Thoracic aorta (tissue), 2 donors: ENCODE measurements around the gene RFX7. TPM values are rescaled to one million over a fixed set of nuclear protein-coding genes. Genes with fewer than 3 reads are reported as not detected.

Experiments
- ATAC-seq: fragments of 150-250 bp; one replicate; pipeline ENCODE4 v1.8.0; 2017; ENCODE audit warnings: low read depth; ENCODE audit not compliant: insufficient number of reproducible peaks, low FRiP score
- DNase-seq: peaks from one replicate; pipeline ENCODE4 v3.0.0-alpha.2; 2020; ENCODE audit warnings: low spot score
- H3K27ac ChIP-seq, 2 donors: fragments of 200-600 bp; sonication (generic); 1 replicate in 1 of 2; 2 replicates in 1 of 2; pipeline ENCODE4 v1.5.1; 2016; ENCODE audit warnings: mild to moderate bottlenecking in 2 of 2, moderate library complexity in 2 of 2
- H3K27me3 ChIP-seq: fragments of 200-600 bp; sonication (generic); replicated peaks from 2 replicates; pipeline ENCODE4 v1.6.0; 2016; ENCODE audit warnings: mild to moderate bottlenecking; ENCODE audit not compliant: insufficient read depth
- H3K36me3 ChIP-seq: fragments of 200-600 bp; sonication (generic); one replicate; pipeline ENCODE4 v1.5.1; 2016
- H3K4me1 ChIP-seq, 2 donors: fragments of 200-600 bp; sonication (generic); 1 replicate in 1 of 2; 2 replicates in 1 of 2; pipeline versions ENCODE4 v1.5.1 to v1.6.0; 2016; ENCODE audit warnings: low read depth in 2 of 2, mild to moderate bottlenecking in 1 of 2; ENCODE audit not compliant: control insufficient read depth in 1 of 2
- H3K4me3 ChIP-seq: fragments of 200-600 bp; sonication (generic); 2 replicates; pipeline ENCODE4 v1.5.1; 2016; ENCODE audit warnings: mild to moderate bottlenecking
- H3K9me3 ChIP-seq: fragments of 200-600 bp; sonication (generic); 2 replicates; pipeline ENCODE4 v1.5.1; 2016
- CTCF ChIP-seq: fragments of 200-600 bp; sonication (generic); IDR thresholded peaks from one replicate; pipeline ENCODE4 v1.5.1; 2019; ENCODE audit warnings: antibody characterized with exemption
- total RNA-seq, 2 donors: library from RNA; depleted of rRNA; stranded (reverse); fragments of >200 nt; gene quantifications; one replicate each; pipeline versions ENCODE4 v1.1.0 to v1.2.3, GENCODE V29; 2016

RFX7 gene
- total RNA-seq, 2 donors from 2014 or later, result 7.0 to 8.0 TPM

GRCh38 chr15:56047354-56047753, 196.3 kb downstream of the RFX7 start:
- no peak overlapping the region for H3K27ac ChIP-seq
- no peaks in the 10 kb centered on the region for H3K36me3 ChIP-seq
- no peak for TF ChIP-seq CTCF
- H3K9me3 ChIP-seq, result no peaks in the 10 kb centered on the region
- ATAC-seq (no peak), DNase-seq (no peak)
- H3K4me3 ChIP-seq, result no peak overlapping the region
- H3K27me3 ChIP-seq, result no peaks in the 10 kb centered on the region
- H3K4me1 ChIP-seq, result no peaks in the 10 kb centered on the region

GRCh38 chr15:56045068-56045748, 198.5 kb downstream of the RFX7 start:
- ATAC-seq, result no peak
- Histone ChIP-seq H3K4me1 (peaks cover 0 to 7% of the 10 kb centered on the region in 2 donors), H3K9me3 (no peaks in the 10 kb centered on the region), H3K4me3 (no peak overlapping the region), H3K36me3 (no peaks in the 10 kb centered on the region), H3K27me3 (no peaks in the 10 kb centered on the region), H3K27ac (no peak overlapping the region)
- no peak for DNase-seq
- no peak for TF ChIP-seq CTCF

- Histone ChIP-seq H3K9me3 (no peaks in the 10 kb centered on the region), H3K36me3 (no peaks in the 10 kb centered on the region), H3K4me3 (peak overlapping the region; percentile 6), H3K4me1 (peaks cover 0 to 10% of the 10 kb centered on the region in 2 donors), H3K27ac (no peak overlapping the region), H3K27me3 (no peaks in the 10 kb centered on the region)
- DNase-seq (no peak), ATAC-seq (no peak)
- no peak for TF ChIP-seq CTCF
These were observed 200.4 kb downstream of the RFX7 start for GRCh38 chr15:56042982-56043980.

- DNase-seq (no peak), ATAC-seq (no peak)
- no peak overlapping the region for H3K4me3 ChIP-seq
- H3K4me1 ChIP-seq, result peaks cover 0 to 10% of the 10 kb centered on the region in 2 donors
- H3K36me3 ChIP-seq, result no peaks in the 10 kb centered on the region
- H3K27ac ChIP-seq, result no peak overlapping the region
- no peaks in the 10 kb centered on the region for H3K9me3 ChIP-seq
- no peak for TF ChIP-seq CTCF
- no peaks in the 10 kb centered on the region for H3K27me3 ChIP-seq
These were observed 201.2 kb downstream of the RFX7 start for GRCh38 chr15:56042498-56042897.

- Histone ChIP-seq H3K4me3 (no peak overlapping the region), H3K27ac (no peak overlapping the region), H3K27me3 (no peaks in the 10 kb centered on the region), H3K9me3 (no peaks in the 10 kb centered on the region), H3K36me3 (no peaks in the 10 kb centered on the region), H3K4me1 (peaks cover 0 to 10% of the 10 kb centered on the region in 2 donors)
- no peak for TF ChIP-seq CTCF
- ATAC-seq, result no peak
- DNase-seq, result no peak
These were observed 201.6 kb downstream of the RFX7 start for GRCh38 chr15:56042031-56042430.
